ENCODE results near the gene ADI1.

Gene ADI1

DNA sequence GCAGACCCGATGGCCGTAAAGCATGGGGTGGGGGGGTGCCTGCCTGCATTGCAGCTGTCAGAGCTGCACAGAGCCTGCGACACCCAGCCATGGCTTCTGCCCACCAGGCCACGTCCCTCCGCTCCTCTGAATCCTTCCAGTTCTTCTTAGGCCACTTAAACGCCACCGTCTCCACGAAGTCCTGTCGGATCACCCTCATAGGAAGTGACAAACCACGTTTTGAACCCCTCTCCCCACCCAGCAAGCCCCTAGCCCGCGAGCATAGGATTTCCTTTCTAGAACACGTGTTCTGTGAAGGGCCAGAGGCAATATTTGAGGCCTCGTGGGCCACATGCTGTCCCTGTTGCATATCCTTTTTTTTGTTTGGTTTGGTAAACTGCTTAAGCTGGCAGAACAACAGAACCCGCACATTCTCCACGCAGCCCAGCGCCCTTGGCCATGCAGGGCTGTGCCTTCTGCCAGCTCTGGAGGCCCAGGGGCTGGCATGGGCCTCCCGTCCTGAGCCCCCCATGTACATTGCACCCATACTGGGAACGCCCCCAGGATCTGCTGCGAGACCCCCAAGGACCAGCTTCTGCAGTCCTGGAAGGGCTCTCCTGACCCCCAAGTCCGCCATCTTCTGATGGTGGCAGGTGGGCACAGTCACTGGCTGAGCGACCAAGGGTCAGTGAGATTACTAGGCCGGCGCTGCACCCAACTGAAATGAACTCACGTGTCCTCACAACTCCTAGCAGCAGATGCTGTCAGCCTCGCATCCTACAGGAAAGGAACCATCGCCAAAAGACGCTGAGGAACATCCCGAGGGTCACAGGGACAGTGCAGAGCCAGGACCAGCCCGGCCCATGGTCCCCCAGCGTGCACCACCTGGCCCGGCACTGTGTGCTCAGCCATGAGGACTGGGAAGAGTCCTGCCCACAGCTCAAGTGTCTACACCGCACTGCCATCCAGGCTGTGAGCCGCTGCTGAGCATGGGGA, 35.1 kb downstream of the ADI1 start:
- H3K27ac ChIP-seq, result no peak overlapping the region
- TF ChIP-seq, protein P1, sequence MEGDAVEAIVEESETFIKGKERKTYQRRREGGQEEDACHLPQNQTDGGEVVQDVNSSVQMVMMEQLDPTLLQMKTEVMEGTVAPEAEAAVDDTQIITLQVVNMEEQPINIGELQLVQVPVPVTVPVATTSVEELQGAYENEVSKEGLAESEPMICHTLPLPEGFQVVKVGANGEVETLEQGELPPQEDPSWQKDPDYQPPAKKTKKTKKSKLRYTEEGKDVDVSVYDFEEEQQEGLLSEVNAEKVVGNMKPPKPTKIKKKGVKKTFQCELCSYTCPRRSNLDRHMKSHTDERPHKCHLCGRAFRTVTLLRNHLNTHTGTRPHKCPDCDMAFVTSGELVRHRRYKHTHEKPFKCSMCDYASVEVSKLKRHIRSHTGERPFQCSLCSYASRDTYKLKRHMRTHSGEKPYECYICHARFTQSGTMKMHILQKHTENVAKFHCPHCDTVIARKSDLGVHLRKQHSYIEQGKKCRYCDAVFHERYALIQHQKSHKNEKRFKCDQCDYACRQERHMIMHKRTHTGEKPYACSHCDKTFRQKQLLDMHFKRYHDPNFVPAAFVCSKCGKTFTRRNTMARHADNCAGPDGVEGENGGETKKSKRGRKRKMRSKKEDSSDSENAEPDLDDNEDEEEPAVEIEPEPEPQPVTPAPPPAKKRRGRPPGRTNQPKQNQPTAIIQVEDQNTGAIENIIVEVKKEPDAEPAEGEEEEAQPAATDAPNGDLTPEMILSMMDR (IDR thresholded peaks at IDR 0.05), result no peak
- no peak for TF ChIP-seq ZFX (IDR thresholded peaks at IDR 0.05; ENCODE audit: borderline replicate concordance)

DNA sequence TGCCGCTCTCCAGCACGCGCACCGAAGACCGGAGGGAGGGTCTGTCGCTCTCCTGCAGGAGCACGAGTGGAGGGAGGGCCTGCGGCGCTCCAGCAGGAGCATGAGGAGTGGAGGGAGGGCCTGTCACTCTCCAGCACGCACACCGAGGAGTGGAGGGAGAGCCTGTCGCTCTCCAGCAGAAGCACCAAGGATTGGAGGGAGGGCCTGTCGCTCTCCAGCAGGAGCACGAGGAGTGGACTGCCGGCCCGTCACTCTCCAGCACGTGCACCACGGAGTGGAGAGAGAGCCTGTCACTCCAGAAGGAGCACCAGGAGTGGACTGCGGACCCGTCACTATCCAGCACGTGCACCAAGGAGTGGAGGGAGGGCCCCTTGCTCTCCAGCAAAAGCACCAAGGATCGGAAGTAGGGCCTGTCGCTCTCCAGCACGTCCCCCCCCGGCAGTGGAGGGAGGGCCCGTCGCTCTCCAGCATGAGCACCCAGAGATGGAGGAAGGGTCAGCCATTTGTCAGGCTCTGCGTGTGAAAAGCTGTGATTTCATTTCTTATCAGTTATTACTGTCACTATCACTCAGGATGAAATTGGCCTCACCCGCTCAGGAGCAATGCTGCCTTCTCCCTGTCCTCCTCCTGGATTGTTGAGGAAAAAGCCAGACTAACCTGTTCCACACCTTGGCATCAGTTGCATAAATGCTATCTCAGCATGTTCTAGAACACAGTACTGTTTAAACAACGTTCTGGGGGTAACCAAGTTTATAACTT, 35.9 kb downstream of the ADI1 start:
- TF ChIP-seq, protein P1 (IDR thresholded peaks at IDR 0.05), result no peak
- no peak for TF ChIP-seq ZFX (IDR thresholded peaks at IDR 0.05; ENCODE audit: borderline replicate concordance)
- H3K27ac ChIP-seq, result no peak overlapping the region

DNA sequence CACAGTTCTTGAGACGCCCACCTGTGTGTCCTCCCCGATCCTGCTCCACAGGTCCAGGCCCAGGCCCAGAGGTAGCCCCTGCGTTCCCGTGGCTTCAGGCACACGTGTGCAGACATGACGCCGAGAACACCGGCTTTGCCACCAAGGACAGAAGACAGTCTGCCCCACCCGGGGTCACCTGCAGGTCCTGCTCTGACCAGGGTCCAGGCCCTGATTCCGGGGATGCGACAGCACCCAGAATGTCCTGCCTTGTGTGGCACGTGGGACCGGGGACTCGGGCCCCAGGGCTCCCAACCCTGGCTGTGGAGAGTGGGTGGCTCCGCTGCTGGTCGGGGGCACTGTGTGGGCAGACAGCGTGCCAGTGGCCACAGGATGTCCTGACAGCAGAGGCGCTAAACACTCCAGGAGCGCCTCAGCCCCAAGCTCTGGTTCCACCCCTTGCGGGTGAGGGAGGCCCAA, 36.9 kb downstream of the ADI1 start:
- TF ChIP-seq, protein P1 (IDR thresholded peaks at IDR 0.05), result no peak
- TF ChIP-seq ZFX (IDR thresholded peaks at IDR 0.05; ENCODE audit: borderline replicate concordance), result no peak
- no peak overlapping the region for H3K27ac ChIP-seq

DNA sequence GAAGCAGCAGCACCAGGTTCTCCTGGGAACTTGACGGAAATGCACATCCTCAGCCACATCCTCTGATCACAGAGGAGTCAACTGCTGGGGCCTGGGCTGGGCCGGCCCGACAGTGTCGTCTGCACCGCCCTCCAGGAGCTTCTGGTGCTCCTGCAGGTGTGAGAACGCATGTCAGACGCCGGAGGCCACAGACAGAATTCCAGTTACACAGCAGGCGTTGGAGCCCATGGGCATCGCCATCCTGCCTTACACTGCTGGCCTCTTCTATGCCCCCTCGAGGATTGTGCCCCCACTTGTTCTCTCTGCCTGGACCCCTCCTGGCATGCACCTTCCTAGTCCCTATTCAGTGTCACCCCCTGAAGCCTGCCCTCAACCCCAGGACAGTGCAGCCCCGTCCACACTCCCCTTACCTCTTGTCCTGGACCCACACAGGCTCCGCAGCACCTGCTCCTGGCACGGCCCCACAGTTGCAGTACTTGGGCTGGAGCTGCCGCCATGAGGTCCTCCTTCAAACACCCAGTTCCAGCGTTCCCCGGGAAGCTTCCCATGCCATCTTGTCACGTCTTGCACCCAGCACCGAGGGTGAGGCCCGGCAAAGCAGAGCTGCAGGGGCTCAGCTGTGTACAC, 37.5 kb downstream of the ADI1 start:
- no peak overlapping the region for H3K27ac ChIP-seq
- TF ChIP-seq ZFX (IDR thresholded peaks at IDR 0.05; ENCODE audit: borderline replicate concordance), result no peak
- TF ChIP-seq, protein P1 (IDR thresholded peaks at IDR 0.05), result no peak

DNA sequence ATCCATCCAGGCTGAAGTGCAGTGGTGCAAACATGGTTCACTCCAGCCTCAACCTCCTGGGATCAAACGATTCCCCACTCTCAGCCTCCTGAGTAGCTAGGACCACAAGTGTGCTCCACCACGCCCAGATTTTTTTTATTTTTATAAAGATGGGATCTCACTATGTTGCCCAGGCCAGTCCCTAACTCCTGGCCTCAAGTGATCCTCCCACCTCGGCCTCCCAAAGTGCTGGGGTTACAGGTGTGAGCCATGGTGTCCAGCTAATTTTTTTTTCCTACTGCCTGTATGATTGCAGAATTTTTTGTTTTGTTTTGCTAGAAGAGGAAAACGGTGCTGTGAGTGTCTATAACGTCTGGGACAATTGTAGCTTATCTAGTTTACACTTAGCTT, 38.3 kb downstream of the ADI1 start:
- TF ChIP-seq, protein P1 (IDR thresholded peaks at IDR 0.05), result no peak
- TF ChIP-seq ZFX (IDR thresholded peaks at IDR 0.05; ENCODE audit: borderline replicate concordance), result no peak
- no peak overlapping the region; the same call in 1 of the 2 replicates for H3K27ac ChIP-seq

DNA sequence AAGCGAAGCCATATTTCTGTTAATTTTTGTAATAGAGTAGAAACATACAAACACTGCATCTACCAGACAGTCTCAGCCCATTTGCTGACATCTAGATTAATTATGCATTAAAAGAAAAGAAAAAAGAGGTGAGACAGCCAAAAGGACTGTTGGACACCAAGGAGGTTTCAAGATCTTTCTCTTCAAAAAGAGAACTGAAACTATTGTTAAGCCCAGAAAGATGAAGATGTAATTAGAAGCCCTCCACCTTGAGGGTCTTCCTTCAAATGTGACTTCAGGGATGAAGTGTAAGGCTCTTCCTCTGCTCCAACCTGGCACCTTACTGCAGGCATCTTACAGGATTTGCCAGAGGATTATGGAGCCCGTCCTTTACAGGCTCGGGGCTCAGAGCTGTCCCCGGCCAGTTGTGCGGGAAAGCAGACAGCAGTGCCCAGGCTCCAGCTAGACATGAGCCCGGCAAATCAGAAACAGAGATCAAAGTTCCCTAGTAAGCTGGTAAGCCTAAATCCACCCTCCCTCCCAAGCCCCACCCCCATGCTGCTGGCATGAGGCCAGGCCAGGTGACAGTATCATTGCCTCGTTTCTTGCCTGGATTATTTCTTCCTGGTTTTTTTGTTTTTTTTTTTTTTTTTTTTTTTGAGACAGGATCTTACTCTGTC, 38.9 kb downstream of the ADI1 start:
- TF ChIP-seq, protein P1 (IDR thresholded peaks at IDR 0.05), result no peak
- no peak for TF ChIP-seq ZFX (IDR thresholded peaks at IDR 0.05; ENCODE audit: borderline replicate concordance)
- peak overlapping the region; percentile 34; the same call in 1 of the 2 replicates for H3K27ac ChIP-seq

All from 22Rv1 (cell line).